ENCODE measurements around the gene AMT.
"Not testable (repeated sequence)": the region's sequence is repeated elsewhere in the genome, so short reads cannot be mapped to it uniquely, and the experiment has no call there.

Gene AMT

GRCh38 chr3:49421890-49422378 lies 339 bp downstream of the AMT start:
- no peak for DNase-seq (ENCODE audit: low spot score)

DNA sequence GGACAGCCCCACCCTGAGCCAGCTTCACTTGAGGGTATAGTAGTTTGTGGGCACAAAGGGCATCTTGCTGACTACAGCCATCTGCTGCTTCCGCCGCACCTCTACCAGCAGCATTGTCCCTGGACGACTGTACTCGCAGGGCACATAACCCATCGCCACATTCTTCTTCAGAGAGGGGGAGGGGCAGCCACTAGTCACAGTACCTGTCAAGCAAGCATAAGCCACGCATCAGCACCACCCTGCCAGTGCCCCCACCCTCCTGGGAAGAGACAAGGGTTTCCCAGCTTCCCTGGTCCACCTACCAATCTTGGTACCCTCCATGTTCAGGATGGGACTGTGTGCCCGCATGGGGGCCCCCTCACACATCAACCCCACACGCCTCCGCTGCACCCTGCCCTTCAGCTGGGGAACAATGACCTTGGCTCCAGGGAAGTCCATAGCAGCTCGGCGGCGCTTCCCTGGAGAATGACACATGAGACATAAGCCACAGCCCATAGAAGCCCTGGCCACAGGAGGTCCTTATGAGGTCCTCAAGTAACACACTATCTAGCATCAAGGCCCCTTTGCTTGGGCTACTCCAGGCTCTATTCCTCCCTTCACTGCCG lies 4.7 kb downstream of the AMT start:
- no peak for DNase-seq (ENCODE audit: low spot score)

- DNase-seq (ENCODE audit: low spot score) = no peak
These were observed 5.4 kb downstream of the AMT start for GRCh38 chr3:49416867-49417266.

GRCh38 chr3:49415931-49416601 lies 6.2 kb downstream of the AMT start:
- DNase-seq (ENCODE audit: low spot score) = no peak

DNA sequence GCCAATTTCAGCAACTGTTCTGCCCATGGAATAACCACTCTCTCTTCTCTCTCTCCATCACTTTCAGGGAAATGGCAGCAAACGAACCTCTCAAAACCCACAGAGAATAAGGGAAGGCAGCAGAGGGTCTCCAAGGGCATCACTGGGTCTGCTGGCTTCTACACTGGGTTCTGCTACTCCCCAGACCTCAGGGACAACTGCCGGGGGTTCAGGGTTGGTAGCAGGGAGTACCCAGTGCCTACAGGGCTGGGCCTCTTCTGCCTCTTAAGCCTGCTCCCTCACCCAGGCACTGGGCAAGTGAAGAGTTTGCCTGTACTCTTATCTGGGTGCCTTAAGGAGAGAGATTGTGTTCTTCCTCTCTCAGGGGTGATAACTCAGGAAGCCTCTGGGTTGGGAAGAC lies 7.5 kb downstream of the AMT start:
- no peak for DNase-seq (ENCODE audit: low spot score)

DNA sequence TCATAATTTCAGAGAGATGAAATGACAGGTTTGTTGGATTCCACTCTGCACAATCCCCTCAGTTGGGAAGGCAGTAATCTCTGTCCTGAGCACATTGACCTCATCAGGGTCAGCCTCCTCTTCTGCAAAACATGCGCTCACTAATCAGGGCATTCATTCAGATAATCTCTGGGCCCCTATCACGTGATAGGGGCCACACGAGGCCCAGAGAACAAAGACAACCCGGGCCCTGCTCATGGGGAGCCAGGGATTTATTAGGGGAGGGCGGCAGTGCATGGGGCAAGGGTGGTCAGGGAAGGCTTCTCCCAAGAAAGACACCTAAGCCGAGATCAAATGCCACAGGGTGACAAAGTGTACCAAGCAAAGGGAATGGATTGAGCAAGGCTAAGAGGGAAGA lies 8.9 kb downstream of the AMT start:
- DNase-seq (ENCODE audit: low spot score) = no peak

- DNase-seq (ENCODE audit: low spot score) = peak; percentile 34
These were observed 9.5 kb downstream of the AMT start for GRCh38 chr3:49412632-49413337.

GRCh38 chr3:49411968-49412631 lies 10.2 kb downstream of the AMT start, which contains the start of the genes RHOA and TCTA:
Gene RHOA (minus strand): TSS chr3:49411976. CDS start chr3:49375589, 36,387 bp downstream.
Gene TCTA (plus strand): TSS chr3:49412423. CDS start chr3:49412427, 4 bp downstream.
- peak; percentile 100 for DNase-seq (ENCODE audit: low spot score)

DNA sequence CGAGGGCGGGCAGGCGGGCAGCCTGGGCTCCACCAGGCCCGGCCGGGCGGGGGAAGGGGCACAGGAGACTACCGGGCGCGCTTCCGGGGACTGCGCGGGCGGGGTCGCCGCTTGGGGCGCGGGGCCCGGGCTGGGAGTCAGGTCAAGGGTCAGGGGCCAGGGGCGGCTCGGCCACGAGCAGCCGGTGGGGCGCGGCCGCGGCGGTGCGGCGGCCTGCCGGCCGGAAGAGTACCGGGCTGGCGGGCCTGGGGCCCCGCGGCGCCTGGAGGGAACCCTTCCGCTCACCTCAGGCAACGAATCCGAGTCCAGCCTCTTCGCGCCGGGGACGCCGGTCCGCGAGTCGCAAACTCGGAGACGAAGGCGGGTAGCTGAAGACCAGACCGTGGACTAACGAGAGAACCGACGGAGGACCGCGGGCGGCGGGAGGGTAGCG lies 10.7 kb downstream of the AMT start:
- DNase-seq (ENCODE audit: low spot score) = peak; percentile 40

- no peak for DNase-seq (ENCODE audit: low spot score)
These were observed 11.3 kb downstream of the AMT start for GRCh38 chr3:49410846-49411534.

DNA sequence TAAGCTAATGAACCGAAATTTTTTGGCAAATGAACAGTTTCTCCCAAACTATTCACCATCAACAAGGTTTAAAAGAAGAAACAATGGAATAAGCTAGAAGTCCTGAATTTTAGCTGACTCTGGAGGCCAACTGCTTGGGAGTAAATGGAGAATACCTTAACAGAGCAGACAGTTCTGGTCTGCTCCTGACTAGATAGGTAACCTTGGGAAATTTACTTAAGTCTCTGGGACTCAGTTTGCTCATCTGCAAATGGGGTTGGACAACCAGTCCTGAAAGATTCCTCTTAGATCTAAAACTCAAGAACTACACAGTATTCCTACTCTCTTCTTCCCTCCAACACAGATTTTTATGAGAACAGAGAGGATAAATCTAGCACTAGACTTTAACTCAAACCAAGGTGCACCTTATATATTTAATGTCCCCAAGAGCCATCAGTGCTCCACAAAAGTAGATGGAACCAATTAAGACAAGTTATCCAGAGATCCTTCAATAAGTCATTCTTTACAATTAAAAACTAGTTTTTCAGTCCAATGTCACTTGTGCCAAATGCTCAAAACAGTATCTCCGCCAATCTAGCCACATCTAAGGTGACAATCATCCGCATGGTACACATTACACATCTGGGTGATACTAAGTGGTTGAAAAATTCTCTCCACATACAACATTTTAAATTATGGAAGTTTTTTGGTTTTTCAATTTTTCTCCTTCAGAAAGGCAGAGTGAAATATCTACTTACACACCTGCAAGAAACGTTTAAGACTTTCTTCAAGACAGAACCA lies 12.0 kb downstream of the AMT start:
- no peak for DNase-seq (ENCODE audit: low spot score)

- no peak for DNase-seq (ENCODE audit: low spot score)
These were observed 15.4 kb downstream of the AMT start for GRCh38 chr3:49406571-49407565.

- not testable (repeated sequence) for DNase-seq (ENCODE audit: low spot score)
These were observed 16.7 kb downstream of the AMT start for GRCh38 chr3:49405570-49405969.

DNA sequence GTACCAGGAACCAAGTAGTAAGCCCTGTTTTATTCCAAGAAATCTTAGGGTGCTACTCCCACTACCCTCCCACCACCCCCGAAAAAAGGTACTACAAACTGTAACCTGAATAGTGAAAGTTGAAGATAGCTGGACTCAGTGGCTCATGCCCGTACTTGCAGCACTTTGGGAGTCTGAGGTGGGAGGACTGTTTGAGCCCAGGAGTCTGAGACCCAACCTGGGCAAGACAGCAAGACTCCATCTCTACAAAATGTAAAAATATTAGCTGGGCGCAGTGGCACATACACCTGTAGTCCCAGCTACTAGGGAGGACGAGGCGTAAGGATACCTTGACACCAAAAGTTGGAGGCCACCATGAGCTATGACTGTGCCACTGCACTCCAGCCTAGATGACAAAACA lies 18.4 kb downstream of the AMT start:
- no peak for DNase-seq (ENCODE audit: low spot score)

DNA sequence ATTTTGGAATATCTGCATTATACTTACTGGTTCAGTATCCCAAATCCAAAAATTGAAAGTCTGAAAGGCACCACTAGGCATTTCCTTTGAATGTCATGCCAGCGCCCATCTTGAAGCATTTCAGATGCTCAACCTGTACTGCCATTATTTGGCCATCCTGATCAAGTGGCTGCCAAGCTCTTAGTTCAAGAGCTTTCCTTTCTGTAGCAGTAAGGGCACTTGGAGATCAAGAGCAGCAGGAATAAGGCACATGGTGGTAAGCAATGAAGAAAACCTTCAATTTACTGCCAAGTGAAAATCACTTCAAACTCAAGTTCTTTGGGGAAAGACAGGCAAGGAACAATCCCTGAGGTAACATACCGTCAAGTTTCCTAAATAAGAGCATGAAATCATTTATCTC lies 20.5 kb downstream of the AMT start:
- no peak for DNase-seq (ENCODE audit: low spot score)

GRCh38 chr3:49399461-49399860 lies 22.8 kb downstream of the AMT start:
- DNase-seq (ENCODE audit: low spot score) = no peak

- DNase-seq (ENCODE audit: low spot score) = peak; percentile 40
These were observed 24.8 kb downstream of the AMT start for GRCh38 chr3:49397470-49397869.

GRCh38 chr3:49391310-49391709 lies 31.0 kb downstream of the AMT start:
- not testable (repeated sequence) for DNase-seq (ENCODE audit: low spot score)

GRCh38 chr3:49389297-49389696 lies 33.0 kb downstream of the AMT start:
- no peak for DNase-seq (ENCODE audit: low spot score)
